OCI-LY1 (cell line): ENCODE data around the gene PRSS33.

Source experiments
- EZH2 ChIP-seq: fragments of 200-600 bp; sonication (generic), shearing (Covaris generic); IDR thresholded peaks from 2 replicates; pipeline ENCODE4 v1.8.0; 2017; ENCODE audit warnings: borderline replicate concordance, mixed run types, mild to moderate bottlenecking, antibody characterized with exemption, low read length, moderate library complexity, mixed read lengths
- TF ChIP-seq, protein P1 (sequence below): fragments of 200-600 bp; sonication (generic), shearing (Covaris generic); IDR thresholded peaks from 2 replicates; pipeline ENCODE4 v1.5.1; 2017; ENCODE audit warnings: mild to moderate bottlenecking, antibody characterized with exemption, low read length, moderate library complexity, mixed read lengths

GRCh38 chr16:2778630-2778958 is 8.8 kb downstream of the PRSS33 start:
- TF ChIP-seq, protein P1, sequence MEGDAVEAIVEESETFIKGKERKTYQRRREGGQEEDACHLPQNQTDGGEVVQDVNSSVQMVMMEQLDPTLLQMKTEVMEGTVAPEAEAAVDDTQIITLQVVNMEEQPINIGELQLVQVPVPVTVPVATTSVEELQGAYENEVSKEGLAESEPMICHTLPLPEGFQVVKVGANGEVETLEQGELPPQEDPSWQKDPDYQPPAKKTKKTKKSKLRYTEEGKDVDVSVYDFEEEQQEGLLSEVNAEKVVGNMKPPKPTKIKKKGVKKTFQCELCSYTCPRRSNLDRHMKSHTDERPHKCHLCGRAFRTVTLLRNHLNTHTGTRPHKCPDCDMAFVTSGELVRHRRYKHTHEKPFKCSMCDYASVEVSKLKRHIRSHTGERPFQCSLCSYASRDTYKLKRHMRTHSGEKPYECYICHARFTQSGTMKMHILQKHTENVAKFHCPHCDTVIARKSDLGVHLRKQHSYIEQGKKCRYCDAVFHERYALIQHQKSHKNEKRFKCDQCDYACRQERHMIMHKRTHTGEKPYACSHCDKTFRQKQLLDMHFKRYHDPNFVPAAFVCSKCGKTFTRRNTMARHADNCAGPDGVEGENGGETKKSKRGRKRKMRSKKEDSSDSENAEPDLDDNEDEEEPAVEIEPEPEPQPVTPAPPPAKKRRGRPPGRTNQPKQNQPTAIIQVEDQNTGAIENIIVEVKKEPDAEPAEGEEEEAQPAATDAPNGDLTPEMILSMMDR: no peak
- TF ChIP-seq EZH2: no peak
